ENCODE data around the gene LRRC57. TPM values are rescaled to one million over a fixed set of nuclear protein-coding genes. Genes with fewer than 3 reads are reported as not detected.
A peak's percentile ranks its signal among the peaks of the same experiment; 100 is the strongest.

The LRRC57 gene
- total RNA-seq, 1 donor = 16.3 TPM

GRCh38 chr15:42503825-42504224 is 44.8 kb downstream of the LRRC57 start:
- no peak for TF ChIP-seq CTCF (IDR thresholded peaks at IDR 0.05; ENCODE audit: extremely low read depth, low read depth, low read length)
- H3K9me3 ChIP-seq (ENCODE audit: low read depth, low read length) = no peaks in the 10 kb centered on the region
- H3K4me1 ChIP-seq (ENCODE audit: insufficient read depth, low read length) = peaks cover 21% of the 10 kb centered on the region
- no peak overlapping the region for H3K4me3 ChIP-seq (ENCODE audit: insufficient read depth, low read length)
- H4K20me1 ChIP-seq (ENCODE audit: insufficient read depth, low read length) = peaks cover 8% of the 10 kb centered on the region
- H3K36me3 ChIP-seq (ENCODE audit: insufficient read depth, low read length) = peaks cover 5% of the 10 kb centered on the region
- H3K27ac ChIP-seq (ENCODE audit: low read depth, low read length) = no peak overlapping the region
- no peaks in the 10 kb centered on the region for H3K27me3 ChIP-seq (ENCODE audit: insufficient read depth, low read length)
- H3K79me2 ChIP-seq (ENCODE audit: insufficient read depth, low read length) = peaks cover 72% of the 10 kb centered on the region
- no peak for DNase-seq (ENCODE audit: insufficient read length, low spot score, missing footprints)
- no peak overlapping the region for H2AFZ ChIP-seq (ENCODE audit: low read length)
- no peak overlapping the region for H3K4me2 ChIP-seq (ENCODE audit: insufficient read depth, low read length)

DNA sequence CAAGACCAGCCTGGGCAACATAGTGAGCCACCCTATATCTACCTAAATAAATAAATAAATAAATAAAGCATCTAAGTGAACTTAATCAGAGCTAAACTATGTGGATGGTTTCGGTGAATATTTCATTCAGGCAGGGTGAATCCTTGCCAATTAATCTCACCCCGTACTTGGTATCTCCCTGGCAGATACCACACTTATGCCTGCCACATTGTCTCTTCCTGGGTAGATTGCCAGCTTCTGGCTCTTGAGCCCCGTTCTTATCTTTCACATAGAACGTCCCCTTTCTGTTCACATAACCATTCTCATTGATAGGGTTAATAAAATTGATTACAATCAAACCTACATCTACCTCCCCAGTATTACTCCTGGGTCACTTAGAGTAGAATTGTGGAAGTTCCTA is 46.1 kb downstream of the LRRC57 start:
- H4K20me1 ChIP-seq (ENCODE audit: insufficient read depth, low read length) = peaks cover 8% of the 10 kb centered on the region

GRCh38 chr15:42499858-42500609 is 48.6 kb downstream of the LRRC57 start:
- no peak for DNase-seq (ENCODE audit: insufficient read length, low spot score, missing footprints)
- Histone ChIP-seq H3K27ac (ENCODE audit: low read depth, low read length) (peak overlapping the region; percentile 27), H3K79me2 (ENCODE audit: insufficient read depth, low read length) (peaks cover 72% of the 10 kb centered on the region), H4K20me1 (ENCODE audit: insufficient read depth, low read length) (peaks cover 8% of the 10 kb centered on the region), H3K4me1 (ENCODE audit: insufficient read depth, low read length) (peaks cover 30% of the 10 kb centered on the region), H2AFZ (ENCODE audit: low read length) (no peak overlapping the region), H3K9me3 (ENCODE audit: low read depth, low read length) (no peaks in the 10 kb centered on the region), H3K27me3 (ENCODE audit: insufficient read depth, low read length) (no peaks in the 10 kb centered on the region), H3K4me2 (ENCODE audit: insufficient read depth, low read length) (no peak overlapping the region), H3K36me3 (ENCODE audit: insufficient read depth, low read length) (peaks cover 5% of the 10 kb centered on the region), H3K4me3 (ENCODE audit: insufficient read depth, low read length) (no peak overlapping the region)
- TF ChIP-seq CTCF (IDR thresholded peaks at IDR 0.05; ENCODE audit: extremely low read depth, low read depth, low read length) = no peak

More for the DNA sequence above, 46.1 kb downstream of the LRRC57 start:
- H2AFZ ChIP-seq (ENCODE audit: low read length) = no peak overlapping the region
- H3K4me3 ChIP-seq (ENCODE audit: insufficient read depth, low read length) = no peak overlapping the region
- H3K27me3 ChIP-seq (ENCODE audit: insufficient read depth, low read length) = no peaks in the 10 kb centered on the region
- H3K36me3 ChIP-seq (ENCODE audit: insufficient read depth, low read length) = peaks cover 5% of the 10 kb centered on the region
- peaks cover 72% of the 10 kb centered on the region for H3K79me2 ChIP-seq (ENCODE audit: insufficient read depth, low read length)
- TF ChIP-seq CTCF (IDR thresholded peaks at IDR 0.05; ENCODE audit: extremely low read depth, low read depth, low read length) = no peak
- peaks cover 21% of the 10 kb centered on the region for H3K4me1 ChIP-seq (ENCODE audit: insufficient read depth, low read length)
- no peak overlapping the region for H3K4me2 ChIP-seq (ENCODE audit: insufficient read depth, low read length)
- H3K27ac ChIP-seq (ENCODE audit: low read depth, low read length) = no peak overlapping the region
- DNase-seq (ENCODE audit: insufficient read length, low spot score, missing footprints) = no peak
- H3K9me3 ChIP-seq (ENCODE audit: low read depth, low read length) = no peaks in the 10 kb centered on the region

DNA sequence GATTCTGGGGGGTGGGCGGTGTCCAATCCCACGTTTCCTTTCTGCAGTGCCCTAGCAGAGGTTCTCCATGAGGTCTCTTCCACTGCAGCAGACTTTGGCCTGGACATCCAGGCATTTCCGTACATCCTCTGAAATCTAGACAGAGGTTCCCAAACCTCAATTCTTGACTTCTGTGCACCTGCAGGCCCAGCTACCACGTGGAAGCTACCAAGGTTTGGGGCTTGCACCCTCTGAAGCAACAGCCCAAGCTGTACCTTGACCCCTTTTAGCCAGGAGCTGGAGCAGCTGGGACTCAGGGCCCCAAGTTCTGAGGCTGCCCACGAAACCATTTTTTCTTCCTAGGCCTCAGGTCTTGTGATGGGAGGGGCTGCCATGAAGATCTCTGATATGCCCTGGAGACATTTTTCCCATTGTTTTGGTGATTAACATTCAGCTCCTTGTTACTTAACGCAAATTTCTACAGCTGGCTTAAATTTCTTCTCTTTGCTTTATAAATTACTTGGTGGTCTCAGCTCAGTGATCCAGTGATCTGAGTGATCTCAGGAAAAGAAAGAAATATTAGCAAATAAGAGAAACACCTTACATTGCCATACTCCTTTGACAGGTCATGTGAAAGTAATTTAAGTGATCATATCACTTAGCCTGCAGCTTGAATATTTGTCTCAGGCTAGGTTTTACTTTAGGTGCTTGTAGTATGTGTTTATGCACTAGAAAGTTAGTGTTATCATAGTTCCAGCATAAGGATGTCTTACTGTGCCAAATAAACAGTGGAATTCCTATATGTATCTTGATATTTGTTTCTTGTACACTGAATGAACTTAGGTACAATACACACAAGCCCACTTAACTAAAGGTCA is 50.2 kb downstream of the LRRC57 start:
- Histone ChIP-seq H3K27ac (ENCODE audit: low read depth, low read length) (no peak overlapping the region), H3K4me3 (ENCODE audit: insufficient read depth, low read length) (no peak overlapping the region), H3K36me3 (ENCODE audit: insufficient read depth, low read length) (peaks cover 5% of the 10 kb centered on the region), H3K9me3 (ENCODE audit: low read depth, low read length) (no peaks in the 10 kb centered on the region), H3K4me2 (ENCODE audit: insufficient read depth, low read length) (no peak overlapping the region), H2AFZ (ENCODE audit: low read length) (no peak overlapping the region), H3K79me2 (ENCODE audit: insufficient read depth, low read length) (peaks cover 62% of the 10 kb centered on the region), H4K20me1 (ENCODE audit: insufficient read depth, low read length) (peaks cover 8% of the 10 kb centered on the region), H3K27me3 (ENCODE audit: insufficient read depth, low read length) (no peaks in the 10 kb centered on the region), H3K4me1 (ENCODE audit: insufficient read depth, low read length) (peaks cover 26% of the 10 kb centered on the region)
- no peak for DNase-seq (ENCODE audit: insufficient read length, low spot score, missing footprints)
- TF ChIP-seq CTCF (IDR thresholded peaks at IDR 0.05; ENCODE audit: extremely low read depth, low read depth, low read length) = no peak
